ENCODE results near the gene SCD5.

Gene SCD5

GRCh38 chr4:82704156-82704555, 94.4 kb downstream of the SCD5 start:
- TF ChIP-seq CTCF (IDR thresholded peaks at IDR 0.05; ENCODE audit: insufficient read depth, low read depth, low read length, missing control alignments) = no peak
- DNase-seq (ENCODE audit: low read depth) = no peak
- no peak overlapping the region for H3K4me3 ChIP-seq (ENCODE audit: low read length)

GRCh38 chr4:82698412-82698811, 100.2 kb downstream of the SCD5 start:
- no peak for DNase-seq (ENCODE audit: low read depth)
- H3K4me3 ChIP-seq (ENCODE audit: low read length) = no peak overlapping the region
- no peak for TF ChIP-seq CTCF (IDR thresholded peaks at IDR 0.05; ENCODE audit: insufficient read depth, low read depth, low read length, missing control alignments)

GRCh38 chr4:82697561-82697960, 101.0 kb downstream of the SCD5 start:
- no peak for DNase-seq (ENCODE audit: low read depth)
- no peak overlapping the region for H3K4me3 ChIP-seq (ENCODE audit: low read length)
- TF ChIP-seq CTCF (IDR thresholded peaks at IDR 0.05; ENCODE audit: insufficient read depth, low read depth, low read length, missing control alignments) = no peak

GRCh38 chr4:82696117-82696860, 102.3 kb downstream of the SCD5 start:
- no peak for TF ChIP-seq CTCF (IDR thresholded peaks at IDR 0.05; ENCODE audit: insufficient read depth, low read depth, low read length, missing control alignments)
- no peak overlapping the region for H3K4me3 ChIP-seq (ENCODE audit: low read length)
- DNase-seq (ENCODE audit: low read depth) = no peak

GRCh38 chr4:82694892-82695291, 103.7 kb downstream of the SCD5 start:
- TF ChIP-seq CTCF (IDR thresholded peaks at IDR 0.05; ENCODE audit: insufficient read depth, low read depth, low read length, missing control alignments) = no peak
- DNase-seq (ENCODE audit: low read depth) = no peak
- H3K4me3 ChIP-seq (ENCODE audit: low read length) = no peak overlapping the region

GRCh38 chr4:82694046-82694445, 104.5 kb downstream of the SCD5 start:
- no peak overlapping the region for H3K4me3 ChIP-seq (ENCODE audit: low read length)
- no peak for DNase-seq (ENCODE audit: low read depth)
- no peak for TF ChIP-seq CTCF (IDR thresholded peaks at IDR 0.05; ENCODE audit: insufficient read depth, low read depth, low read length, missing control alignments)

All from epithelial cell of esophagus (primary cell).